HL-60/S4 (cell line): ENCODE data around the gene BBX.
"Not testable (repeated sequence)": the region's sequence is repeated elsewhere in the genome, so short reads cannot be mapped to it uniquely, and the experiment has no call there.

ENCODE experiments used
- in situ Hi-C: fragments of 300-500 bp; cut with MboI; formaldehyde crosslinking; loops from 2 replicates; pipeline ENCODE4 v1.14.3; 2022; ENCODE audit warnings: low sequenced_read_pairs

Gene BBX

DNA sequence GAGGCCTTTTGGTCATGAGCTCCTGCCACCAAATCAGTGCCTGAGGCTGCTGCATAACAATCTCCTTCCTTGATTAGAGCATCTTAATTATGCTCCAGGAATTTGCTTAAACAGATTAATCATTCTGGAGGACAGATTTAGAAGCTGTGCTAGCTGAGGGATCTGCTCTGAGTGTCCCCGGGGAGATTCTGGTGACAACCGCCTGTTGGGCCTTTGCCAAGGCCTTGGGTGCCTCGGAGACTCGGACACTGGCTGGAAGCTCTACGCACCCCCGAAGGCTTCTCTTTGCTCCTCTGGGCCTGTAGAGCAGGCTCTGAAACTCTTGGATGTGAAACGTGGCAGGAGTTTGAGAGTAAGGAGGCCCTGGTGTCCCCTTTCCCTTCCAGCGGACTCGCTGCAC, 304.0 kb downstream of the BBX start:
- in situ Hi-C loops: no loop called here

GRCh38 chr3:107829185-107829584, 306.4 kb downstream of the BBX start:
- in situ Hi-C loops: no loop called here

GRCh38 chr3:107831590-107831989, 308.8 kb downstream of the BBX start:
- in situ Hi-C loops: no loop called here

- in situ Hi-C loops: no loop called here
Measured at GRCh38 chr3:107833043-107833442, 310.3 kb downstream of the BBX start.

- in situ Hi-C loops: no loop called here
Measured at GRCh38 chr3:107833722-107834416, 311.1 kb downstream of the BBX start.

DNA sequence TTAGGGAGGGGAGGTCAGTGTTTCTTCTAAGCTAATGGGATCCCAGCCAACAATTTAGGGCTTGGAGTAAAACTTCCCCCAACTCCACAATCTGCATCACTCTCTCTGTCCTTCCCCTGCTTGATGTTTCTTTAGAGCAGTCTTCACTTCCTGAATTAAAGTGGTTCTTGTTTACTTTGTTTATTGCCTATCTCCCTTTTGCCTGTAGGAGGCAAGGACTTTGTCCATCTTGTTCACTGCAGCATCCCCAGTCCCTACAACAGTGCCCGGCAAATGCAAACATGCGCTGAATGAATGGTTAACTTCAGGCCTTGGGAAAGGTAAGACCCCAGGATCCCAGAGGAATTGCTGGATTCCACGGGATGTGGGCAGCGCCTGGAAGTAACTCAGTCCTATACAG, 312.2 kb downstream of the BBX start:
- in situ Hi-C loops: not testable (repeated sequence)

DNA sequence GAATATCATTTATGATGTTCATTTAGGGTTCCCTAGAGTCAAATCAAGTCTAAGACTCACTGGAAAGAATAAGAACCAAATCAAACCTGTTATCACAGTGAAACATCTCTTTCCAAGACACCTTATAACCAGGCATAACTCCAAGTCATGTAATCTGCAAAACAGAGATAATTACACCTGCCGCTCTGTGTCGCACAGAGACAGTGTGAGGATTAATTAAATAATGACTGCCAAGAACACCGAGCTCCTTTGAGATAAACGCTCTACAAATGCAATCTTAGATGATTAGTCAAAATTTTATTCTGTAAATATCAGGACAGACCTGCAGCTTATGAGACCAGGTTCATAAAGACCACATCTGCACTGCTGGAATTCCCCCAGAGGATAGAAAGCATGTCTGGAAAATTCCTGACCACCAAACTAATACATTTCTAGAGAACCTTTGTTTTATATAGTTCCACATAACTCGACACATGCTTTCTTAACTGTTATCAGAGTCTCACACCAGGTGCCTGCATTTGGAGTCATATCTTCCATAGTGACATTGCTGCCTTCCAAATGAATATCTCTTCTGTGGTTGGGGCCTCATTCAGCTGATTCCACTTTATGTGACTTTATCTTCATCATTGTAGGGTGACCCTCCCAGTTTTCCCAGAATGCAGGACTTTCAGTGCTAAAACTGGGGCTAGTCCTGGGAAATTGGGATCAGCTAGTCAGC, 315.3 kb downstream of the BBX start:
- in situ Hi-C loops: no loop called here

DNA sequence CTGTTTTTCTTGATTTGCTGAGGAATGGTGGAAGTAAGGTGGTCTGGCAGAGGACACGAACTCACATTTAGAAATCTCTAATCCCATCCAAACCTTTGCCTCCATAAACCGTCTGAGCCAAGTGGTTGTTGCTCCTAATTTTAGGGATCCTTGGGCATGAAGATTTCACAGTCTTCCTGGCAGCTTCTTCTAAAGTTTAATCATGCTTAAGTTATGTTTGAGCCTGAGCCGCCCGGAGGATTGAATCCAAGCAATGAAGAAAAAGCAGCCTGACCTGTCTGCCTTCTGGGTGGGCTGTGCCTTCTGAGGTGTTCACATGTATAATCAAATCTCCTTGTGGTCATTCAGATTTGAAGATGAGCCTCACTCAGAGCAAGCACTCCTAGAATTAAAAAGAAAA, 319.1 kb downstream of the BBX start:
- in situ Hi-C loops: no loop called here

- in situ Hi-C loops: no loop called here
Measured at GRCh38 chr3:107842940-107843339, 320.2 kb downstream of the BBX start.

DNA sequence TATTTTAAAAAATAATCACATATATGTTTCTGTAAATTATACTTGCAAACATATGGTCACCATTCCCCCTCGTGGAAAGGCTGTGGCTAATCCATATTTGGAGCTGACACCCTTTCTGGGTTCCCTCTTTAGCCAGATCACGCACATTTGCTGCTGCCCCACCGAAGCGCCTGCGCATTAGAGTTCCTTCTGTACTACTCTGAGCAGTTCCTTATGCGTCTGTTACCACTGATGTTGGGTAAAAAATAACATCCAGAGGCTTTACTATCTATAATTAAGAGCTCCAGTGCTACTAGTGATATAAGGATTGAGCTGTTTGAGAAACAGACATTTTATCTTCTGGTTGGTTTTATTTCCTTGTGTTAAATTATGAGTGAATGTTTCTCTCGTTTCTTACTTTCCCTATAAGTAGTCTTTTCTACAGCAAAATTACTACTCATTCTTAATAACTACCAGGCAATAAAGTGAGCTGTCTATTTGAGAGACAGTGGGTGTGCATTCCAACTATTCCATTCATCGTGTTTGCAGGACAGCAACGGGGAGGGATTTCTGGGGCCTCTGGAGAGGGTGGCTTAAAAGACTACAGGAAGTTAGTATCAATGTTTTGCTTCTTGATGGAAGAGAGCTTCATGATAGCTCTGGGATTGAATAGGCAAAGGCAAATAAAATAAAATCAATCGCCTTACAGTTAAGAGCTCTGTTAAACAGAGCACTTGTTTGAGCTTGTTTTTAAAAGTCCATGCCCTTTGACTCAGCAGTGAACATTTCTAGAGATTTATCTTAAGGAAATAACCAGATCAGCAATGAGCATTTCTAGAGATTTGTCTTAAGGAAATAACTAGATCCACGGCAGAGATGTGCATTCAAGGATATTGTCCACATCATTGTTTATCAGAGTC, 322.9 kb downstream of the BBX start:
- in situ Hi-C loops: no loop called here

DNA sequence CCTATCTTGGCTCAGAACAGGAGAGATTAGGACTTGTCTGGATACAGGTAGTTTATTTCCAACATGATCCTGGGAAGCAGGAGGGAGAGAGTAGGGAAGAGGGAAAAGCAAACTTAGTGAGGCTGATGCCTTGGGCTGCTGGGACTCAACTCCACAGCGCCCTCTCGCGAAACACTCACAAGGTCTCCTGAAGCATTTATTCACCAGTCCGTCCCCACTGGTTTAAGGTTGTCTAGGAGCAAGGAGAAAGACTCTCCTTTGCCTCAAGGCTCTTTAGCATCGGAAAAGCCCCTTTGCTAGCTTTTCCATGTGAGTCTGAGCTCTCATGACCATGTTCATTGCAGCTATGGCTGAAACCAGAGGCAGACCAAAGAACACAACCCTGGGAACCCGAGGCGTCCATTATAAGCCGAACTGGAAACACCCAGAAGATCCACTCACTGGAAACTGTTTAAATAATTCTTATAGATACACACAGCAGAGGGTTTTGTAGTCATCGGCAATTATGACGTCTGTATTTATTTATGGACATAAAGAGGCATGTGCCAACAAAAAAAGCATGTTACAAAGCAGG, 323.6 kb downstream of the BBX start:
- in situ Hi-C loops: no loop called here

- in situ Hi-C loops: no loop called here
Measured at GRCh38 chr3:107847791-107848190, 325.0 kb downstream of the BBX start.

DNA sequence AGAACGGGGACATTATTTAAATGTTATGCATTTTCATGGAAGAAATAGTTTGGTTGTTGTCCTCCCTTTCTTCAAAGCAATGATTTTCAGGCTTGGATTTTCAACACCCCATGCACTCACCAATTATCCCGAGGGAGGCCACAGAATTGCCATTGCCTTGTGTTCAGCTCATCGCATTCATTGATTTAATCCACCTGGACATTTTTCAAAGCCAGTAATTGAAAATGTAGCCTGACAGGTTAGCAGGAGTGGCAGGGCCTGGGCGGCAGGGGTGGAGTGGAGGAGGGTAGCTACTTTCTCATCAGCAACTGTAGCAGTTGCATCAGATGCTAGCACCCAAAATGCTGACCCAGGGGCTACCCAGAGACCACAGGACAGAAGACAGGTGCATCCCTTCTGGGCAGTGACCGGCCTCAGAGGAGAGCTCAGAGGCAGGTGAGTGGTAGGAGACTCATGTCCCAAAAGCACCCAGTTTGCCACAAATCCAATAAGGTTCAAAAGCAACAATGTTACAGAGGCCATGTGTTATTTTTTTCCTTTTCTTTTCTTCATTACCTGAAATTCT, 325.7 kb downstream of the BBX start:
- in situ Hi-C loops: no loop called here

DNA sequence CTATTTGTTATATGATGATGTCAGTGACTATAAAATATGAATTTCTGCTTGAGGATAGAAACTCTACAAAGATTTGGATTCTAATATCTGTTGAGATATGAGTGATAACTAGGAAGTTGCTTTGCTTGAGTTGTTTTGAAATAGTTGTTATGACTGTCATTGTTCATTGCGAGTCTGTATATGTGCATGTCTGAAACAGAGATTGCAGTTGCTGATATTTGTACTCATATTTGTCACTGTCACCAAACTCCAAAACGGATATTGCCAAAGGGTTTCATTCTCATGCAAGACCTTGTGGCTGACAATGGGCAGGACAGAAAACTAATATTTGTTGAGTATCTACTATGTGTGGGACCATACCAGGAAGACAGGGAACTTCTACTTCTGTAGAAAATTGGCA, 327.9 kb downstream of the BBX start:
- in situ Hi-C loops: no loop called here

GRCh38 chr3:107853821-107854220, 331.1 kb downstream of the BBX start:
- in situ Hi-C loops: no loop called here

DNA sequence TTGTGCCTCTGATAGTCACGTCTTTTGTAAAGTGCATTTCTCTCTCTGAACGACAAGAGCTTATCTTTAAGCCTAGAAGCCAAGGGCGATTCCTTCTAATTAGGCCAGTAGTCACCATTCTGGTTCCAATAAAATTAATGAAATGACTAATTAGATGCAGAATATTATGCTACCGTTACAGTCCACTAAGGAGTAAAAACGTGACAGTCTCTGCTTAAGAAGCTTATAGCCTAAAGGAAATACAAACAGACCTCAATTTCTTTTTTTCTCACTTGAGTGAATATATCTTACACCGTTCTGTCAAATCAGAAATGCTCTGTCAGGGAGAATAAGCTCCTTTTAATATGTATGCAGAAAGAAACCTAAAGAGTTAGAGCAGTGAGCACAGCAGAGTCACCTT, 332.0 kb downstream of the BBX start:
- in situ Hi-C loops: no loop called here

- in situ Hi-C loops: no loop called here
Measured at GRCh38 chr3:107855710-107856109, 332.9 kb downstream of the BBX start.

GRCh38 chr3:107857854-107858253, 335.1 kb downstream of the BBX start:
- in situ Hi-C loops: no loop called here

- in situ Hi-C loops: no loop called here
Measured at GRCh38 chr3:107858876-107859275, 336.1 kb downstream of the BBX start.
